HepG2 (cell line): ENCODE results near the gene KCTD14. TPM values are rescaled to one million over a fixed set of nuclear protein-coding genes. Genes with fewer than 3 reads are reported as not detected.
A peak's percentile ranks its signal among the peaks of the same experiment; 100 is the strongest.

Source experiments
- ATM ChIP-seq: fragments of 450-650 bp; IDR thresholded peaks from 2 replicates; pipeline ENCODE4 v1.7.1; 2017; ENCODE audit warnings: mild to moderate bottlenecking, borderline replicate concordance
- FOXK2 ChIP-seq: fragments of 450-650 bp; IDR thresholded peaks from 2 replicates; pipeline ENCODE4 v1.6.1; 2016
- HOXA7 ChIP-seq: sonication (generic); formaldehyde crosslinking; IDR thresholded peaks from 2 replicates; pipeline ENCODE4 v1.8.1; 2022; ENCODE audit warnings: mild to moderate bottlenecking, missing genetic modification reagents, moderate library complexity
- KMT2A ChIP-seq: sonication (generic); formaldehyde crosslinking; IDR thresholded peaks from 2 replicates; pipeline ENCODE4 v1.4.0; 2020; ENCODE audit warnings: missing genetic modification reagents
- NBN ChIP-seq: fragments of 450-650 bp; conservative IDR thresholded peaks from 2 replicates; pipeline ENCODE4 v1.6.1; 2017
- NFE2 ChIP-seq: sonication (generic); formaldehyde crosslinking; IDR thresholded peaks from 2 replicates; pipeline ENCODE4 v1.4.0; 2020; ENCODE audit warnings: missing genetic modification reagents
- NFKBIZ ChIP-seq: IDR thresholded peaks from 2 replicates; pipeline ENCODE4 v1.6.1; 2018; ENCODE audit warnings: missing genetic modification reagents, missing compliant biosample characterization
- NR3C1 ChIP-seq: sonication (generic); formaldehyde crosslinking; IDR thresholded peaks from 2 replicates; pipeline ENCODE4 v1.4.0; 2020; ENCODE audit warnings: missing genetic modification reagents
- RNF2 ChIP-seq: fragments of 450-650 bp; conservative IDR thresholded peaks from 2 replicates; pipeline ENCODE4 v1.6.1; 2016; ENCODE audit warnings: low read depth
- SMAD3 ChIP-seq: sonication (generic); formaldehyde crosslinking; IDR thresholded peaks from 2 replicates; pipeline ENCODE4 v1.4.0; 2020; ENCODE audit warnings: missing genetic modification reagents
- ZBTB20 ChIP-seq: sonication (generic); formaldehyde crosslinking; IDR thresholded peaks from 2 replicates; pipeline ENCODE4 v1.8.1; 2023; ENCODE audit warnings: missing genetic modification reagents, low read depth, mild to moderate bottlenecking, borderline replicate concordance
- ZFAT ChIP-seq: sonication (generic); formaldehyde crosslinking; conservative IDR thresholded peaks from 2 replicates; pipeline ENCODE4 v1.8.1; 2023; ENCODE audit warnings: missing genetic modification reagents, inconsistent platforms
- ZFYVE20 ChIP-seq: sonication (generic); formaldehyde crosslinking; IDR thresholded peaks from 2 replicates; pipeline ENCODE4 v1.8.0; 2023; ENCODE audit warnings: low read depth, mild to moderate bottlenecking, moderate library complexity, missing genetic modification reagents, borderline replicate concordance
- ZNF253 ChIP-seq: sonication (generic); formaldehyde crosslinking; IDR thresholded peaks from 2 replicates; pipeline ENCODE4 v1.8.0; 2022; ENCODE audit warnings: mild to moderate bottlenecking, missing genetic modification reagents, borderline replicate concordance
- ZNF431 ChIP-seq: sonication (generic); formaldehyde crosslinking; IDR thresholded peaks from 2 replicates; pipeline ENCODE4 v1.9.0; 2022; ENCODE audit warnings: missing genetic modification reagents, low read depth, mild to moderate bottlenecking, borderline replicate concordance
- ZNF556 ChIP-seq: sonication (generic); formaldehyde crosslinking; IDR thresholded peaks from 2 replicates; pipeline ENCODE4 v1.4.0; 2020; ENCODE audit warnings: mild to moderate bottlenecking, missing genetic modification reagents, borderline replicate concordance
- ZNF558 ChIP-seq: sonication (generic); formaldehyde crosslinking; IDR thresholded peaks from 2 replicates; pipeline ENCODE4 v1.9.0; 2022; ENCODE audit warnings: mild to moderate bottlenecking, missing genetic modification reagents, borderline replicate concordance
- ZNF570 ChIP-seq: sonication (generic); formaldehyde crosslinking; IDR thresholded peaks from 2 replicates; pipeline ENCODE4 v1.4.0; 2020; ENCODE audit warnings: mild to moderate bottlenecking, missing genetic modification reagents, borderline replicate concordance
- ZNF577 ChIP-seq: sonication (generic); formaldehyde crosslinking; IDR thresholded peaks from 2 replicates; pipeline ENCODE4 v1.4.0; 2020; ENCODE audit warnings: mild to moderate bottlenecking, low read depth, missing genetic modification reagents, borderline replicate concordance
- ZNF776 ChIP-seq: sonication (generic); formaldehyde crosslinking; IDR thresholded peaks from 2 replicates; pipeline ENCODE4 v1.4.0; 2020; ENCODE audit warnings: mild to moderate bottlenecking, missing genetic modification reagents
- ZNF781 ChIP-seq: sonication (generic); formaldehyde crosslinking; IDR thresholded peaks from 2 replicates; pipeline ENCODE4 v1.5.1; 2020; ENCODE audit warnings: borderline replicate concordance, mild to moderate bottlenecking, missing genetic modification reagents; ENCODE audit errors: not compliant biosample characterization
- ZSCAN22 ChIP-seq: sonication (generic); formaldehyde crosslinking; IDR thresholded peaks from 2 replicates; pipeline ENCODE4 v1.4.0; 2020; ENCODE audit warnings: mild to moderate bottlenecking, missing genetic modification reagents
- polyA plus RNA-seq, 8 experiments: library from polyadenylated mRNA; depleted of rRNA in 3 of 8; stranded (reverse) in 7 of 8; unstranded in 1 of 8; fragments of >200 nt; fragmentation: Illumina TruSeq in 4 of 8; extraction: Trizol in 4 of 8; gene quantifications; 2 replicates each; pipeline versions ENCODE4 v1.2.1 to v1.2.3, GENCODE V29; 2011 to 2016; ENCODE audit warnings: low read depth in 4 of 8, missing spikeins in 1 of 8, mixed read lengths in 1 of 8; ENCODE audit not compliant: insufficient read depth in 1 of 8
- total RNA-seq, 5 experiments: library from RNA; depleted of rRNA; stranded (reverse); fragments of >200 nt; fragmentation: Illumina TruSeq; extraction: Trizol; gene quantifications; 2 replicates each; pipeline ENCODE4 v1.2.3, GENCODE V29; 2016; ENCODE audit warnings: low read depth in 1 of 5
- TF ChIP-seq, protein P1 (sequence below): sonication (generic); formaldehyde crosslinking; IDR thresholded peaks from 2 replicates; pipeline ENCODE4 v1.5.0; 2020; ENCODE audit warnings: mild to moderate bottlenecking, missing genetic modification reagents, borderline replicate concordance
- TF ChIP-seq, protein P2 (sequence below): sonication (generic); formaldehyde crosslinking; IDR thresholded peaks from 2 replicates; pipeline ENCODE4 v1.4.0; 2020; ENCODE audit warnings: low read depth, mild to moderate bottlenecking, missing genetic modification reagents
- TF ChIP-seq, protein P3 (sequence below): sonication (generic); formaldehyde crosslinking; IDR thresholded peaks from 2 replicates; pipeline ENCODE4 v1.4.0; 2020; ENCODE audit warnings: missing genetic modification reagents, mild to moderate bottlenecking, borderline replicate concordance
- TF ChIP-seq, protein P4 (sequence below): sonication (generic); formaldehyde crosslinking; IDR thresholded peaks from 2 replicates; pipeline ENCODE4 v1.4.0; 2020; ENCODE audit warnings: missing genetic modification reagents

The KCTD14 gene
- total and polyA plus RNA-seq, 2 of the 13 experiments (the other 11 are each of a cell fraction or from before 2014, with no cell fraction given): 10.3 to 15.6 TPM

DNA sequence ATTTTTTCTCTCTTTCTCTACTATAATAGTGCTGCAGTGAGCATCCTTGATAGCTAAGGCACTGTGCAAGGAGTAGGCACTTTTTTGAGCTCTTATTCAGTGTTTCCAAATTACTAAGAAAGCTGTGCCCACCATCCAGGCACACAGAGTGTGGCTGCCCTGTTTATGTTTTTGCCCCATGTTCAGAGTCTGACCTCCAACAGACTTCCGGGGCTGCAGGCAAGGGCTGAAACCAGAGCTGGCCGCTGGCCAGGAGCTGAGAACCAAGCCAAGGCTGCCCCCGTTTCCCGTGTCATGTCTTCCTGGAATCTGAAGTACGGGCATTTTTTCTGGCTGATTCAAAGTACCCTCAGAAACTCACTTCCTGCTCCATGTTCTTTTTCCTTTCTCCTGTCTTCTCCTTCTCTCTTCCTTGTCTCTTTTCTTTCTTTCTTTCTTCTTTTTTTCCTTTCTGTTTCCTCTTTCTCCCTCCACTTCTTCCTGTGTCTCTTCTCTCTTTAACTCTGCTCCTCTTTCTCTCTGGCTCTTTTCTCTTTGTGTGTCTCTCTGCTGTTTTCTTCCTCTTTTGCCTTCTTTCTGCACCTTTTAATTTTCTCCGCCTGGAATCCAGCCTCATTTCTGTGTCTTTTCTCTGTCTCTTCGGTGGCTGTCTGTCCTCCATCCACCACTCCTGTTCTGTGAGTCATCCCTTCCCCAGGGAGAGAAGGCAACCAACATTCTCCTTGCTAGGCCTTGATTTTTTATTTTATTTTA, 17.0 kb upstream of the KCTD14 start (continued):
- TF ChIP-seq, protein P1, sequence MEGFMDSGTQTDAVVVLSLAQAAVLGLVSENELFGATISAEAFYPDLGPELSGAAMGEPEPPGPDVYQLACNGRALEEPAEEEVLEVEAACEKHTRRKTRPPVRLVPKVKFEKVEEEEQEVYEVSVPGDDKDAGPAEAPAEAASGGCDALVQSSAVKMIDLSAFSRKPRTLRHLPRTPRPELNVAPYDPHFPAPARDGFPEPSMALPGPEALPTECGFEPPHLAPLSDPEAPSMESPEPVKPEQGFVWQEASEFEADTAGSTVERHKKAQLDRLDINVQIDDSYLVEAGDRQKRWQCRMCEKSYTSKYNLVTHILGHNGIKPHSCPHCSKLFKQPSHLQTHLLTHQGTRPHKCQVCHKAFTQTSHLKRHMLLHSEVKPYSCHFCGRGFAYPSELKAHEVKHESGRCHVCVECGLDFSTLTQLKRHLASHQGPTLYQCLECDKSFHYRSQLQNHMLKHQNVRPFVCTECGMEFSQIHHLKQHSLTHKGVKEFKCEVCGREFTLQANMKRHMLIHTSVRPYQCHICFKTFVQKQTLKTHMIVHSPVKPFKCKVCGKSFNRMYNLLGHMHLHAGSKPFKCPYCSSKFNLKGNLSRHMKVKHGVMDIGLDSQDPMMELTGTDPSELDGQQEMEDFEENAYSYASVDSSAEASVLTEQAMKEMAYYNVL (CRISPR knock-in tag): peak; percentile 70
- TF ChIP-seq NR3C1 (CRISPR knock-in tag) (no peak), ZSCAN22 (CRISPR knock-in tag) (no peak), ZNF570 (no peak), NFE2 (no peak), KMT2A (CRISPR knock-in tag) (no peak), ZNF431 (CRISPR knock-in tag) (no peak), ZFYVE20 (CRISPR knock-in tag) (no peak), ZNF558 (CRISPR knock-in tag) (no peak), NFKBIZ (CRISPR knock-in tag) (no peak), SMAD3 (CRISPR knock-in tag) (no peak), ZBTB20 (peak; percentile 47; the same call in 1 of the 2 replicates), ZNF577 (CRISPR knock-in tag) (no peak), HOXA7 (no peak), ATM (0 out of 2 replicates have a peak, but pooled peaks have one; percentile 23), NBN (no peak), ZFAT (CRISPR knock-in tag) (no peak), ZNF781 (no peak), ZNF556 (peak; percentile 46; the same call in 1 of the 2 replicates), ZNF776 (CRISPR knock-in tag) (no peak), ZNF253 (no peak), RNF2 (no peak), FOXK2 (peak; percentile 52; the same call in 1 of the 2 replicates)
- TF ChIP-seq, protein P2, sequence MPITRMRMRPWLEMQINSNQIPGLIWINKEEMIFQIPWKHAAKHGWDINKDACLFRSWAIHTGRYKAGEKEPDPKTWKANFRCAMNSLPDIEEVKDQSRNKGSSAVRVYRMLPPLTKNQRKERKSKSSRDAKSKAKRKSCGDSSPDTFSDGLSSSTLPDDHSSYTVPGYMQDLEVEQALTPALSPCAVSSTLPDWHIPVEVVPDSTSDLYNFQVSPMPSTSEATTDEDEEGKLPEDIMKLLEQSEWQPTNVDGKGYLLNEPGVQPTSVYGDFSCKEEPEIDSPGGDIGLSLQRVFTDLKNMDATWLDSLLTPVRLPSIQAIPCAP (CRISPR knock-in tag): no peak
- TF ChIP-seq, protein P3, sequence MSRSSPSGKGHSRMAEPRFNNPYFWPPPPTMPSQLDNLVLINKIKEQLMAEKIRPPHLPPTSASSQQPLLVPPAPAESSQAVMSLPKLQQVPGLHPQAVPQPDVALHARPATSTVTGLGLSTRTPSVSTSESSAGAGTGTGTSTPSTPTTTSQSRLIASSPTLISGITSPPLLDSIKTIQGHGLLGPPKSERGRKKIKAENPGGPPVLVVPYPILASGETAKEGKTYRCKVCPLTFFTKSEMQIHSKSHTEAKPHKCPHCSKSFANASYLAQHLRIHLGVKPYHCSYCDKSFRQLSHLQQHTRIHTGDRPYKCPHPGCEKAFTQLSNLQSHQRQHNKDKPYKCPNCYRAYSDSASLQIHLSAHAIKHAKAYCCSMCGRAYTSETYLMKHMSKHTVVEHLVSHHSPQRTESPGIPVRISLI (CRISPR knock-in tag): peak; percentile 47; the same call in 1 of the 2 replicates
- TF ChIP-seq, protein P4, sequence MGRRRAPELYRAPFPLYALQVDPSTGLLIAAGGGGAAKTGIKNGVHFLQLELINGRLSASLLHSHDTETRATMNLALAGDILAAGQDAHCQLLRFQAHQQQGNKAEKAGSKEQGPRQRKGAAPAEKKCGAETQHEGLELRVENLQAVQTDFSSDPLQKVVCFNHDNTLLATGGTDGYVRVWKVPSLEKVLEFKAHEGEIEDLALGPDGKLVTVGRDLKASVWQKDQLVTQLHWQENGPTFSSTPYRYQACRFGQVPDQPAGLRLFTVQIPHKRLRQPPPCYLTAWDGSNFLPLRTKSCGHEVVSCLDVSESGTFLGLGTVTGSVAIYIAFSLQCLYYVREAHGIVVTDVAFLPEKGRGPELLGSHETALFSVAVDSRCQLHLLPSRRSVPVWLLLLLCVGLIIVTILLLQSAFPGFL (CRISPR knock-in tag): no peak
